HepG2 (cell line): ENCODE measurements around the gene PNPLA1. TPM values are rescaled to one million over a fixed set of nuclear protein-coding genes. Genes with fewer than 3 reads are reported as not detected.

ENCODE experiments used
- ATAC-seq: fragments of 200-7000 bp; cut with Tn5 transposase; 3 replicates; pipeline ENCODE4 v1.9.1; 2020; ENCODE audit warnings: mild to moderate bottlenecking, moderate library complexity
- BruUV-seq: library from RNA; stranded (reverse); fragments of 400-500 nt; replicated peaks from 2 replicates; lab custom pipeline; 2021; lab: Mats Ljungman, UMichigan
- CTCF ChIA-PET: fragments of 300-600 bp; formaldehyde crosslinking; extraction: SDS; loops from one replicate; lab custom pipeline; 2021; ENCODE audit warnings: low total read pairs, inconsistent platforms, low intra/inter-chr PET ratio; lab: Yijun Ruan, JAX
- POLR2A ChIA-PET: fragments of 350-600 bp; sonication (Branson Sonifier 250); formaldehyde crosslinking; loops from one replicate; lab custom pipeline; 2020; ENCODE audit warnings: antibody characterized with exemption, inconsistent platforms; lab: Yijun Ruan, JAX
- DNase-seq: peaks from one replicate; pipeline ENCODE4 v3.0.0-alpha.2; 2015; ENCODE audit warnings: low spot score
- FAIRE-seq: peaks from 3 replicates; lab custom pipeline; 2011; peaks lifted over from hg19 to GRCh38; lab: Jason Lieb, UNC
- H2AFZ ChIP-seq: one replicate; pipeline ENCODE4 v1.6.1; 2011; ENCODE audit warnings: low read length, inconsistent platforms
- H3K27ac ChIP-seq: fragments of 300-600 bp; 3 replicates; pipeline ENCODE4 v1.8.0; 2011; ENCODE audit warnings: mixed run types, mild to moderate bottlenecking, mixed read lengths, low read length, inconsistent platforms; ENCODE audit not compliant: insufficient read depth; ENCODE audit errors: extremely low read length
- H3K27me3 ChIP-seq, 2 experiments: fragments of 200-600 bp in 1 of 2; 2 replicates in 1 of 2; 3 replicates in 1 of 2; pipeline versions ENCODE4 v1.6.0 to v1.8.0; 2011; ENCODE audit warnings: low read length in 2 of 2, mild to moderate bottlenecking in 2 of 2, moderate library complexity in 2 of 2, inconsistent platforms in 1 of 2; ENCODE audit not compliant: insufficient read depth in 2 of 2, control insufficient read depth in 1 of 2
- H3K36me3 ChIP-seq, 2 experiments: fragments of 200-600 bp in 1 of 2; replicated peaks in 1 of 2; 2 replicates in 1 of 2; 3 replicates in 1 of 2; pipeline versions ENCODE4 v1.5.1 to v1.8.0; 2011; ENCODE audit warnings: low read length in 2 of 2, inconsistent platforms in 1 of 2; ENCODE audit not compliant: insufficient read depth in 2 of 2, control insufficient read depth in 1 of 2
- H3K4me1 ChIP-seq: 2 replicates; pipeline ENCODE4 v1.5.1; 2012; ENCODE audit warnings: low read length, inconsistent platforms; ENCODE audit not compliant: insufficient read depth
- H3K4me2 ChIP-seq: 2 replicates; pipeline ENCODE4 v1.6.0; 2011; ENCODE audit warnings: low read depth, low read length, inconsistent platforms
- H3K4me3 ChIP-seq, 3 experiments: fragments of 200-600 bp in 1 of 3; sonication (generic), shearing (Covaris generic) in 1 of 3; replicated peaks in 1 of 3; 2 replicates each; pipeline ENCODE4 v1.5.1; 2011 to 2016; ENCODE audit warnings: low read length in 3 of 3, inconsistent platforms in 2 of 3, low read depth in 2 of 3, mild to moderate bottlenecking in 2 of 3, control low read depth in 1 of 3, mixed read lengths in 1 of 3; ENCODE audit not compliant: insufficient read depth in 1 of 3
- H3K79me2 ChIP-seq: one replicate; pipeline ENCODE4 v1.6.1; 2011; ENCODE audit warnings: low read length, inconsistent platforms; ENCODE audit not compliant: insufficient read depth
- H3K9ac ChIP-seq: 2 replicates; pipeline ENCODE4 v1.6.0; 2011; ENCODE audit warnings: mild to moderate bottlenecking, low read depth, low read length, inconsistent platforms; ENCODE audit not compliant: insufficient read depth
- H3K9me3 ChIP-seq: 2 replicates; pipeline ENCODE4 v1.5.1; 2012; ENCODE audit warnings: mild to moderate bottlenecking, low read length
- H4K20me1 ChIP-seq: 2 replicates; pipeline ENCODE4 v1.6.0; 2011; ENCODE audit warnings: inconsistent platforms, mild to moderate bottlenecking, low read length, moderate library complexity; ENCODE audit not compliant: insufficient read depth
- FOXA1 ChIP-seq, 2 experiments: fragments of 450-650 bp in 1 of 2; sonication (generic) in 1 of 2; formaldehyde crosslinking in 1 of 2; IDR thresholded peaks; 2 replicates each; pipeline versions ENCODE4 v1.4.0 to v1.6.1; 2016 to 2020; ENCODE audit warnings: missing genetic modification reagents in 1 of 2
- KDM6A ChIP-seq: IDR thresholded peaks from 2 replicates; pipeline ENCODE4 v1.6.1; 2016; ENCODE audit warnings: low read depth
- KLF9 ChIP-seq: IDR thresholded peaks from 2 replicates; pipeline ENCODE4 v1.6.1; 2016; ENCODE audit warnings: low read depth
- MAX ChIP-seq: IDR thresholded peaks from 2 replicates; pipeline ENCODE4 v1.6.1; 2012; ENCODE audit warnings: inconsistent platforms
- RXRA ChIP-seq: sonication (generic); formaldehyde crosslinking; IDR thresholded peaks from 2 replicates; pipeline ENCODE4 v1.5.1; 2020; ENCODE audit warnings: missing genetic modification reagents
- TBX3 ChIP-seq: fragments of 450-650 bp; IDR thresholded peaks from 2 replicates; pipeline ENCODE4 v1.6.1; 2017; ENCODE audit warnings: antibody characterized with exemption, mild to moderate bottlenecking, inconsistent platforms, borderline replicate concordance
- ZMYM4 ChIP-seq: sonication (generic); formaldehyde crosslinking; IDR thresholded peaks from 2 replicates; pipeline ENCODE4 v1.8.1; 2023; ENCODE audit warnings: mild to moderate bottlenecking, missing genetic modification reagents
- ZNF282 ChIP-seq: fragments of 450-650 bp; IDR thresholded peaks from 2 replicates; pipeline ENCODE4 v1.6.1; 2018; ENCODE audit not compliant: partially characterized antibody
- ZSCAN31 ChIP-seq: sonication (generic); formaldehyde crosslinking; IDR thresholded peaks from 2 replicates; pipeline ENCODE4 v1.5.0; 2020; ENCODE audit warnings: low read depth, mild to moderate bottlenecking, missing genetic modification reagents
- WGBS: methylation state at CpG from one replicate; pipeline ENCODE4 v1.1.6; 2017; ENCODE audit warnings: low lambda C conversion rate; 5-methylcytosine and 5-hydroxymethylcytosine counted together
- in situ Hi-C: cut with HindIII; loops from 2 replicates; pipeline ENCODE4 v1.10.0; 2017; ENCODE audit warnings: low pct_unique_long_range_greater_than_20kb; ENCODE audit not compliant: extremely low pct_ligation_motif_present
- intact Hi-C: fragments of 100-400 bp; cut with micrococcal nuclease; formaldehyde crosslinking; loops from one replicate; pipeline ENCODE4 v1.10.0; 2022; ENCODE audit not compliant: unreplicated experiment
- polyA plus RNA-seq, 8 experiments: library from polyadenylated mRNA; depleted of rRNA in 3 of 8; stranded (reverse) in 7 of 8; unstranded in 1 of 8; fragments of >200 nt; fragmentation: Illumina TruSeq in 4 of 8; extraction: Trizol in 4 of 8; gene quantifications; 2 replicates each; pipeline versions ENCODE4 v1.2.1 to v1.2.3, GENCODE V29; 2011 to 2016; ENCODE audit warnings: low read depth in 4 of 8, missing spikeins in 1 of 8, mixed read lengths in 1 of 8; ENCODE audit not compliant: insufficient read depth in 1 of 8
- total RNA-seq, 5 experiments: library from RNA; depleted of rRNA; stranded (reverse); fragments of >200 nt; fragmentation: Illumina TruSeq; extraction: Trizol; gene quantifications; 2 replicates each; pipeline ENCODE4 v1.2.3, GENCODE V29; 2016; ENCODE audit warnings: low read depth in 1 of 5
- TF ChIP-seq, protein P1 (sequence below): sonication (generic); formaldehyde crosslinking; IDR thresholded peaks from 2 replicates; pipeline ENCODE4 v1.5.0; 2020; ENCODE audit warnings: mild to moderate bottlenecking, missing genetic modification reagents
- TF ChIP-seq, protein P2 (sequence below): sonication (generic); formaldehyde crosslinking; IDR thresholded peaks from 2 replicates; pipeline ENCODE4 v1.4.0; 2020; ENCODE audit warnings: missing genetic modification reagents, mild to moderate bottlenecking, borderline replicate concordance
- TF ChIP-seq, protein P3 (sequence below): sonication (generic); formaldehyde crosslinking; IDR thresholded peaks from 2 replicates; pipeline ENCODE4 v1.5.1; 2020; ENCODE audit warnings: mild to moderate bottlenecking, missing genetic modification reagents, moderate library complexity

Gene PNPLA1
- total and polyA plus RNA-seq, 2 of the 13 experiments (the other 11 are each of a cell fraction or from before 2014, with no cell fraction given), result not detected

- H3K4me1 ChIP-seq, result no peaks in the 10 kb centered on the region
- no peaks in the 10 kb centered on the region for H3K36me3 ChIP-seq
- no peak for FAIRE-seq
- no peak overlapping the region for H3K27ac ChIP-seq
- H3K4me2 ChIP-seq, result no peak overlapping the region
- 0 out of 5 replicates have a peak, but pooled peaks cover 0 to 3% of the 10 kb centered on the region in 2 experiments for H3K27me3 ChIP-seq
- in situ Hi-C loops, result no loop called here
- DNase-seq, result no peak
- H3K79me2 ChIP-seq, result no peaks in the 10 kb centered on the region
- CTCF ChIA-PET, result no interaction called here
- POLR2A ChIA-PET, result no interaction called here
- no peak overlapping the region for H2AFZ ChIP-seq
- no peak overlapping the region for H3K4me3 ChIP-seq
- BruUV-seq, result no TSS peak
- H3K9me3 ChIP-seq, result no peaks in the 10 kb centered on the region
- ATAC-seq, result no peak
- 8% methylated on average over 3 of the region's 3 CpGs for WGBS
- intact Hi-C loops, result no loop called here
- TF ChIP-seq FOXA1 (IDR thresholded peaks at IDR 0.05) (no peak), FOXA1 (CRISPR knock-in tag; IDR thresholded peaks at IDR 0.05) (no peak)
- TF ChIP-seq, all 625 proteins: peak for 0
- Histone ChIP-seq H3K9ac (no peak overlapping the region), H4K20me1 (no peaks in the 10 kb centered on the region)
Measured at GRCh38 chr6:36280467-36280866, 10.6 kb downstream of the PNPLA1 start.

DNA sequence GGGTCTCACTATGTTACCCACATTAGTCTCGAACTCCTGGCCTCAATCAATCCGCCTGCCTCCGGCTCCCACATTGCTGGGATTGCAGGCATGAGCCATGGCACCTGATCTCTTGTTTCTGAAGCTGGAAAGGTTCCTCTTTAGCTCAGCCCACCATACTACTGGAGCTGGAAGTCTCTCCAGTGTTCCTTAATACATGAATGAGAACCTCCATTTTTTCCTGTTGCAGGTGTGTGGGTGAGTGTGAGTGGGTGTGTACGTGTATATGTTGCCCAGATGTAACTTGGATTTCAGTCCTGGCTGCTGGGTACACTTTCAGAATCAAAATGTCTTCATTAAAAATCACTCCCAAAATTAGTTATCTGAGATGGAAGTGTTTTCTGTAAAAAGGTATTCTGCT is 11.1 kb downstream of the PNPLA1 start:
- FAIRE-seq, result no peak
- no peaks in the 10 kb centered on the region for H3K79me2 ChIP-seq
- no peaks in the 10 kb centered on the region for H3K9me3 ChIP-seq
- in situ Hi-C loops (no loop called here), intact Hi-C loops (loop anchor here (1.0 kb wide), 1 partner anchor 33 kb away; no protein-coding TSS in a partner anchor)
- no peak for DNase-seq
- no peak for ATAC-seq
- ChIA-PET POLR2A (no interaction called here), CTCF (no interaction called here)
- 12% methylated on average over 4 of the region's 4 CpGs for WGBS
- no peak overlapping the region for H2AFZ ChIP-seq
- no peaks in the 10 kb centered on the region for H3K4me1 ChIP-seq
- no peak overlapping the region for H3K4me2 ChIP-seq
- H3K27ac ChIP-seq, result no peak overlapping the region
- peaks cover 0 to 7% of the 10 kb centered on the region in 2 experiments; a peak in 2 of 5 replicates for H3K27me3 ChIP-seq
- BruUV-seq, result no TSS peak
- H3K9ac ChIP-seq, result no peak overlapping the region
- no peaks in the 10 kb centered on the region for H4K20me1 ChIP-seq
- H3K4me3 ChIP-seq, result no peak overlapping the region
- H3K36me3 ChIP-seq, result no peaks in the 10 kb centered on the region
- no peak for TF ChIP-seq ZNF282
- no peak for TF ChIP-seq ZSCAN31 (CRISPR knock-in tag)
- no peak for TF ChIP-seq MAX
- TF ChIP-seq, protein P1, sequence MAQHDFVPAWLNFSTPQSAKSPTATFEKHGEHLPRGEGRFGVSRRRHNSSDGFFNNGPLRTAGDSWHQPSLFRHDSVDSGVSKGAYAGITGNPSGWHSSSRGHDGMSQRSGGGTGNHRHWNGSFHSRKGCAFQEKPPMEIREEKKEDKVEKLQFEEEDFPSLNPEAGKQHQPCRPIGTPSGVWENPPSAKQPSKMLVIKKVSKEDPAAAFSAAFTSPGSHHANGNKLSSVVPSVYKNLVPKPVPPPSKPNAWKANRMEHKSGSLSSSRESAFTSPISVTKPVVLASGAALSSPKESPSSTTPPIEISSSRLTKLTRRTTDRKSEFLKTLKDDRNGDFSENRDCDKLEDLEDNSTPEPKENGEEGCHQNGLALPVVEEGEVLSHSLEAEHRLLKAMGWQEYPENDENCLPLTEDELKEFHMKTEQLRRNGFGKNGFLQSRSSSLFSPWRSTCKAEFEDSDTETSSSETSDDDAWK, result no peak
- no peak for TF ChIP-seq KDM6A (CRISPR knock-in tag)
- no peak for TF ChIP-seq TBX3
- TF ChIP-seq ZMYM4 (CRISPR knock-in tag), result no peak
- TF ChIP-seq, protein P2, sequence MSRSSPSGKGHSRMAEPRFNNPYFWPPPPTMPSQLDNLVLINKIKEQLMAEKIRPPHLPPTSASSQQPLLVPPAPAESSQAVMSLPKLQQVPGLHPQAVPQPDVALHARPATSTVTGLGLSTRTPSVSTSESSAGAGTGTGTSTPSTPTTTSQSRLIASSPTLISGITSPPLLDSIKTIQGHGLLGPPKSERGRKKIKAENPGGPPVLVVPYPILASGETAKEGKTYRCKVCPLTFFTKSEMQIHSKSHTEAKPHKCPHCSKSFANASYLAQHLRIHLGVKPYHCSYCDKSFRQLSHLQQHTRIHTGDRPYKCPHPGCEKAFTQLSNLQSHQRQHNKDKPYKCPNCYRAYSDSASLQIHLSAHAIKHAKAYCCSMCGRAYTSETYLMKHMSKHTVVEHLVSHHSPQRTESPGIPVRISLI (CRISPR knock-in tag), result no peak
- no peak for TF ChIP-seq KLF9 (CRISPR knock-in tag)
- TF ChIP-seq, protein P3, sequence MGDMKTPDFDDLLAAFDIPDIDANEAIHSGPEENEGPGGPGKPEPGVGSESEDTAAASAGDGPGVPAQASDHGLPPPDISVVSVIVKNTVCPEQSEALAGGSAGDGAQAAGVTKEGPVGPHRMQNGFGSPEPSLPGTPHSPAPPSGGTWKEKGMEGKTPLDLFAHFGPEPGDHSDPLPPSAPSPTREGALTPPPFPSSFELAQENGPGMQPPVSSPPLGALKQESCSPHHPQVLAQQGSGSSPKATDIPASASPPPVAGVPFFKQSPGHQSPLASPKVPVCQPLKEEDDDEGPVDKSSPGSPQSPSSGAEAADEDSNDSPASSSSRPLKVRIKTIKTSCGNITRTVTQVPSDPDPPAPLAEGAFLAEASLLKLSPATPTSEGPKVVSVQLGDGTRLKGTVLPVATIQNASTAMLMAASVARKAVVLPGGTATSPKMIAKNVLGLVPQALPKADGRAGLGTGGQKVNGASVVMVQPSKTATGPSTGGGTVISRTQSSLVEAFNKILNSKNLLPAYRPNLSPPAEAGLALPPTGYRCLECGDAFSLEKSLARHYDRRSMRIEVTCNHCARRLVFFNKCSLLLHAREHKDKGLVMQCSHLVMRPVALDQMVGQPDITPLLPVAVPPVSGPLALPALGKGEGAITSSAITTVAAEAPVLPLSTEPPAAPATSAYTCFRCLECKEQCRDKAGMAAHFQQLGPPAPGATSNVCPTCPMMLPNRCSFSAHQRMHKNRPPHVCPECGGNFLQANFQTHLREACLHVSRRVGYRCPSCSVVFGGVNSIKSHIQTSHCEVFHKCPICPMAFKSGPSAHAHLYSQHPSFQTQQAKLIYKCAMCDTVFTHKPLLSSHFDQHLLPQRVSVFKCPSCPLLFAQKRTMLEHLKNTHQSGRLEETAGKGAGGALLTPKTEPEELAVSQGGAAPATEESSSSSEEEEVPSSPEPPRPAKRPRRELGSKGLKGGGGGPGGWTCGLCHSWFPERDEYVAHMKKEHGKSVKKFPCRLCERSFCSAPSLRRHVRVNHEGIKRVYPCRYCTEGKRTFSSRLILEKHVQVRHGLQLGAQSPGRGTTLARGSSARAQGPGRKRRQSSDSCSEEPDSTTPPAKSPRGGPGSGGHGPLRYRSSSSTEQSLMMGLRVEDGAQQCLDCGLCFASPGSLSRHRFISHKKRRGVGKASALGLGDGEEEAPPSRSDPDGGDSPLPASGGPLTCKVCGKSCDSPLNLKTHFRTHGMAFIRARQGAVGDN (CRISPR knock-in tag), result no peak
- no peak for TF ChIP-seq RXRA (CRISPR knock-in tag)
